ENCODE results near the gene SAP25. TPM values are rescaled to one million over a fixed set of nuclear protein-coding genes. Genes with fewer than 3 reads are reported as not detected.

The SAP25 gene
- total and polyA plus RNA-seq, 2 of the 4 experiments (the other 2 are of a cell fraction): 1.8 TPM; not detected in 1

GRCh38 chr7:100590077-100590737, 16.5 kb upstream of the SAP25 start:
- Histone ChIP-seq H3K18ac (ENCODE audit: low read depth, low read length) (no peak overlapping the region), H3K4me3 (ENCODE audit: insufficient read depth, low read depth, low read length) (no peak overlapping the region), H3K79me1 (ENCODE audit: low read depth in 1 of 2, low read length in 2 of 2) (peaks cover 4 to 9% of the 10 kb centered on the region in 2 experiments; a peak in 2 of 4 replicates), H4K91ac (ENCODE audit: insufficient read depth, low read depth, low read length) (no peak overlapping the region), H3K9ac (ENCODE audit: low read depth, low read length) (no peak overlapping the region), H3K36me3 (ENCODE audit: control insufficient read depth, insufficient read depth, low read length) (no peaks in the 10 kb centered on the region), H2BK20ac (ENCODE audit: low read depth, low read length) (no peak overlapping the region), H2AFZ (replicated peaks; ENCODE audit: low read length, poor library complexity) (peak overlapping the region; percentile 74), H3K9me3 (ENCODE audit: control insufficient read depth, insufficient read depth, low read length) (no peaks in the 10 kb centered on the region), H3K4ac (ENCODE audit: low read depth, low read length) (no peak overlapping the region), H2AK9ac (replicated peaks; ENCODE audit: low read depth, low read length, poor library complexity) (no peak overlapping the region), H3K27ac (ENCODE audit: insufficient read depth, low read length) (no peak overlapping the region), H2AK5ac (ENCODE audit: low read depth, low read length) (no peak overlapping the region), H2BK5ac (ENCODE audit: low read depth, low read length, poor library complexity, severe bottlenecking) (no peak overlapping the region), H3K23ac (ENCODE audit: low read depth, low read length) (no peak overlapping the region), H3K27me3 (ENCODE audit: control insufficient read depth, insufficient read depth, low read length) (no peaks in the 10 kb centered on the region), H3K14ac (replicated peaks; ENCODE audit: low read depth, low read length) (no peak overlapping the region), H3K4me1 (ENCODE audit: control insufficient read depth, insufficient read depth, low read length) (peaks cover 5% of the 10 kb centered on the region; the same call in 1 of the 2 replicates), H4K20me1 (ENCODE audit: insufficient read depth, low read length) (peaks cover 7% of the 10 kb centered on the region), H3K56ac (ENCODE audit: extremely low read depth, insufficient read depth, low read length) (no peak overlapping the region), H4K8ac (ENCODE audit: low read depth in 2 of 2, low read length in 2 of 2) (peak overlapping the region in 1 of 2 experiments; percentile 19; a peak in 1 of 4 replicates), H2BK15ac (ENCODE audit: low read depth, low read length) (no peak overlapping the region), H4K5ac (ENCODE audit: low read depth, low read length) (no peak overlapping the region), H3K4me2 (ENCODE audit: low read depth, low read length) (no peak overlapping the region), H2BK120ac (ENCODE audit: low read depth, low read length) (no peak overlapping the region), H3K9me1 (ENCODE audit: insufficient read depth, low read length) (0 out of 2 replicates have a peak, but pooled peaks cover 6% of the 10 kb centered on the region)
- BruUV-seq (replicated peaks): no TSS peak
- CTCF ChIA-PET: no interaction called here
- intact Hi-C loops (cut with micrococcal nuclease): no loop called here
- dilution Hi-C loops (cut with HindIII; ENCODE audit: low sequenced_read_pairs, unreplicated experiment): no loop called here
- in situ Hi-C loops (cut with MboI; ENCODE audit: low sequenced_read_pairs): loop anchor here (25.0 kb wide), 1 partner anchor 272 kb away; the partner anchor contains the start of genes SLC12A9 and TRIP6
- DNase-seq (no peak), ATAC-seq (ENCODE audit: low read depth) (no peak)
- WGBS, 2 experiments (ENCODE audit: extremely low coverage in 2 of 2, insufficient read length in 1 of 2): 26% methylated on average over 14 of the region's 20 CpGs; no CpG with 5 or more reads in 1 of the 2 experiments
- POLR2A ChIA-PET (ENCODE audit: unreplicated experiment): no interaction called here
- TF ChIP-seq RFX5 (IDR thresholded peaks at IDR 0.05; ENCODE audit: low read depth, low read length): no peak
- no peak for TF ChIP-seq NFE2L2 (IDR thresholded peaks at IDR 0.05; ENCODE audit: low read depth, low read length)
- TF ChIP-seq MXI1 (IDR thresholded peaks at IDR 0.05; ENCODE audit: borderline replicate concordance, low read depth, low read length): no peak
- no peak for TF ChIP-seq RCOR1 (IDR thresholded peaks at IDR 0.05; ENCODE audit: insufficient replicate concordance, low read length)
- TF ChIP-seq, protein P1, sequence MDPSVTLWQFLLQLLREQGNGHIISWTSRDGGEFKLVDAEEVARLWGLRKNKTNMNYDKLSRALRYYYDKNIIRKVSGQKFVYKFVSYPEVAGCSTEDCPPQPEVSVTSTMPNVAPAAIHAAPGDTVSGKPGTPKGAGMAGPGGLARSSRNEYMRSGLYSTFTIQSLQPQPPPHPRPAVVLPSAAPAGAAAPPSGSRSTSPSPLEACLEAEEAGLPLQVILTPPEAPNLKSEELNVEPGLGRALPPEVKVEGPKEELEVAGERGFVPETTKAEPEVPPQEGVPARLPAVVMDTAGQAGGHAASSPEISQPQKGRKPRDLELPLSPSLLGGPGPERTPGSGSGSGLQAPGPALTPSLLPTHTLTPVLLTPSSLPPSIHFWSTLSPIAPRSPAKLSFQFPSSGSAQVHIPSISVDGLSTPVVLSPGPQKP (IDR thresholded peaks at IDR 0.05; ENCODE audit: borderline replicate concordance, low read depth, low read length): no peak
- no peak for TF ChIP-seq SMC3 (IDR thresholded peaks at IDR 0.05; ENCODE audit: low read depth, low read length)
- no peak for TF ChIP-seq POLR2A (IDR thresholded peaks at IDR 0.05; ENCODE audit: low read depth, low read length)
- no peak for TF ChIP-seq MAZ (IDR thresholded peaks at IDR 0.05; ENCODE audit: borderline replicate concordance, low read depth, low read length)
- no peak for TF ChIP-seq USF2 (IDR thresholded peaks at IDR 0.05; ENCODE audit: low read depth, low read length)
- no peak for TF ChIP-seq FOS (IDR thresholded peaks at IDR 0.05; ENCODE audit: low read depth, low read length)
- TF ChIP-seq MAFK (IDR thresholded peaks at IDR 0.05; ENCODE audit: low read depth, low read length): no peak
- no peak for TF ChIP-seq CEBPB (IDR thresholded peaks at IDR 0.05; ENCODE audit: low read depth, low read length)
- TF ChIP-seq CHD1 (IDR thresholded peaks at IDR 0.05; ENCODE audit: low read depth, low read length): no peak
- TF ChIP-seq RAD21 (IDR thresholded peaks at IDR 0.05; ENCODE audit: low read length): no peak
- TF ChIP-seq CTCF (conservative IDR thresholded peaks at IDR 0.05; ENCODE audit: low read depth, low read length): no peak
- TF ChIP-seq BHLHE40 (IDR thresholded peaks at IDR 0.05; ENCODE audit: low read depth, low read length): no peak
